GM10266 (cell line): Measurements from ENCODE around the gene JAG2.

Source experiments
- DNase-seq: peaks from one replicate; pipeline ENCODE4 v3.0.0; 2012; ENCODE audit errors: extremely low spot score
- TF ChIP-seq, protein P1 (sequence below): IDR thresholded peaks from 2 replicates; pipeline ENCODE4 v1.5.1; 2012; ENCODE audit warnings: mild to moderate bottlenecking, low read depth; ENCODE audit not compliant: control insufficient read depth, insufficient read depth; ENCODE audit errors: missing control alignments

Gene JAG2

DNA sequence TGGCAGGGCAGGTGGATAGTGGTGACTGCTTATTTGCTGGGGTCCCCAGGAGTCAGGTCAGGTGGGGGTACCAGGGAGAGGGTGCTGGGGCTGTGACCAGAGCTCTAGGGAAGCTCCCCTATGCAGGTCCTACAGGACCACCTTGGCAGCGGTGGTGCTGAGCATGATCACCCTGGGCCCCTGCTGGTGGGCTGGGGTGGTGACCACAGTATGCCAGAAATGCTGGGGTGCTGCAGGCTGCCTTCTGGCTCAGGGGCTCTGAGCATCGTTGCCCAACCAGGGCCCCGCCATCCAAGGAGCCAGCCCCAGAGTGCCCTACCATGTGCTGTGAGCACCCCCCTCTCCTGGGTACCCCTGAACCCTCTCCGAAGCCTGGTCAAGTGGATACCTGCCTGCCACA is 30.0 kb upstream of the JAG2 start:
- no peak for DNase-seq
- TF ChIP-seq, protein P1, sequence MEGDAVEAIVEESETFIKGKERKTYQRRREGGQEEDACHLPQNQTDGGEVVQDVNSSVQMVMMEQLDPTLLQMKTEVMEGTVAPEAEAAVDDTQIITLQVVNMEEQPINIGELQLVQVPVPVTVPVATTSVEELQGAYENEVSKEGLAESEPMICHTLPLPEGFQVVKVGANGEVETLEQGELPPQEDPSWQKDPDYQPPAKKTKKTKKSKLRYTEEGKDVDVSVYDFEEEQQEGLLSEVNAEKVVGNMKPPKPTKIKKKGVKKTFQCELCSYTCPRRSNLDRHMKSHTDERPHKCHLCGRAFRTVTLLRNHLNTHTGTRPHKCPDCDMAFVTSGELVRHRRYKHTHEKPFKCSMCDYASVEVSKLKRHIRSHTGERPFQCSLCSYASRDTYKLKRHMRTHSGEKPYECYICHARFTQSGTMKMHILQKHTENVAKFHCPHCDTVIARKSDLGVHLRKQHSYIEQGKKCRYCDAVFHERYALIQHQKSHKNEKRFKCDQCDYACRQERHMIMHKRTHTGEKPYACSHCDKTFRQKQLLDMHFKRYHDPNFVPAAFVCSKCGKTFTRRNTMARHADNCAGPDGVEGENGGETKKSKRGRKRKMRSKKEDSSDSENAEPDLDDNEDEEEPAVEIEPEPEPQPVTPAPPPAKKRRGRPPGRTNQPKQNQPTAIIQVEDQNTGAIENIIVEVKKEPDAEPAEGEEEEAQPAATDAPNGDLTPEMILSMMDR = no peak

DNA sequence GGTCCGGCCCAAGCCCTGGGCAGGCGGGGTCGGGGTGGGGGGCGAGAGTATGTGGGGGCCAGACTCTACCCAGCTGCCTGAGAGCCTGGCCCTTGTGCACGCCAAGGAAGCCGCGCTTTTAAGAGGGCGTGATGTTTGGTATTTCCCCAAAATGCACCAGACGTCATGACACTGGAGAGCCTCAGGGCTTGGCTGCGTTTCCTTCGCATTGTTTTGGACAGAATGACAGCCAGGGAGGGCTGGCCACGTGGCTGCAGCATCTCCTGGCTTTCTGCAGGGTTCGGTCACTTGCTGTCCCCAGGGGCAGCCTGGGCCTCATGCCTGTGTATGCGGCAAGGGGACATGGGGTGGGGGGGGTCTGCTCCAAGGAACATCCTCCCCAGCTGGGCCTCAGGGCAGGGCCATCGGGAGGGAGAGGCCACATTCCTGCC is 28.6 kb upstream of the JAG2 start:
- TF ChIP-seq, protein P1 = no peak
- no peak for DNase-seq

DNA sequence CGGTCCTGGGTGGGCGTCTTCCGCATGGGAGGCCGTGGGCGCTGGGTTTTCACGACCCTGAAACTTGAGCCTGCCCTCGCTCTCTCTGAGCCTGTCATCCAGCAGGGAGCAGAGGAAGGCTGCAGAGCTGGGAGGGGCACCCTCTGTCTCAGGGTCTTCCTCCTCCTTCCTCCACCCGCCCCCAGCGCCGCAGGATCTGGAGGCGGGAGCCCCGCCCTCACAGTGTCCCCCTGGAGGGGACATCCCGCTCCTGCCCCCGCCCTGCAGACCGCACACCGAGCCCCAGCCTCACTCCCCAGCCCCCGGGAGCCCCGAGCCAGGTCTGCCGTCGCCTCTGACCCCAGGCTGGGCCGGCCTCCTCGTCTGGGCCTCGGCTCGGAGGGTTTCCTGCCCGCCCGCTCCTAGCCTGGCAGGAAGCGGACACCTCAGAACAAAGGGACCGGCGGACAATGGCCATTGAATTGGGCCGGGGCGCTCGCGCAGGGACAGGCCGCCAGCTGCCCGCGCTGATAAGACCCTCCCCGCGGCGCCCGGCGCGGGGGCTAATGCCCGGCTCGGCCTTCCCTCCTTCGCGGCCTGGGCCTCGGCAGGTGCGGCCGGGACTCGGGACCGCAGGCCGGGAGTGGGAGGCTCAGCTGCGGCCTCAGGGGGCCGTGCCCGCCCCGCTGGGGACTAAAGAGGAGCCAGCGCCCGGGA is 27.8 kb upstream of the JAG2 start:
- TF ChIP-seq, protein P1 = no peak
- DNase-seq = no peak

GRCh38 chr14:105195522-105196264 is 27.1 kb upstream of the JAG2 start:
- no peak for DNase-seq
- TF ChIP-seq, protein P1 = no peak

GRCh38 chr14:105195051-105195450 is 26.5 kb upstream of the JAG2 start:
- TF ChIP-seq, protein P1 = no peak
- no peak for DNase-seq

GRCh38 chr14:105193916-105194782 is 25.6 kb upstream of the JAG2 start:
- no peak for DNase-seq
- TF ChIP-seq, protein P1 = no peak
